Liver (tissue), 3 donors: Measurements from ENCODE around the gene SFXN3.

Experiments used
- JUND ChIP-seq, 2 donors: IDR thresholded peaks; 2 replicates each; pipeline ENCODE4 v1.6.1; 2016; ENCODE audit warnings: antibody characterized with exemption in 2 of 2
- TF ChIP-seq, protein P1 (sequence below): IDR thresholded peaks from 2 replicates; pipeline ENCODE4 v1.6.1; 2016; ENCODE audit warnings: antibody characterized with exemption
- TF ChIP-seq, protein P2 (sequence below): fragments of 150-350 bp; IDR thresholded peaks from 2 replicates; pipeline ENCODE4 v1.5.1; 2017; ENCODE audit warnings: improper control_type of control experiment, low read depth, low read length; ENCODE audit not compliant: missing input control
- donor health status: healthy.
- donor health status: healthy.

DNA sequence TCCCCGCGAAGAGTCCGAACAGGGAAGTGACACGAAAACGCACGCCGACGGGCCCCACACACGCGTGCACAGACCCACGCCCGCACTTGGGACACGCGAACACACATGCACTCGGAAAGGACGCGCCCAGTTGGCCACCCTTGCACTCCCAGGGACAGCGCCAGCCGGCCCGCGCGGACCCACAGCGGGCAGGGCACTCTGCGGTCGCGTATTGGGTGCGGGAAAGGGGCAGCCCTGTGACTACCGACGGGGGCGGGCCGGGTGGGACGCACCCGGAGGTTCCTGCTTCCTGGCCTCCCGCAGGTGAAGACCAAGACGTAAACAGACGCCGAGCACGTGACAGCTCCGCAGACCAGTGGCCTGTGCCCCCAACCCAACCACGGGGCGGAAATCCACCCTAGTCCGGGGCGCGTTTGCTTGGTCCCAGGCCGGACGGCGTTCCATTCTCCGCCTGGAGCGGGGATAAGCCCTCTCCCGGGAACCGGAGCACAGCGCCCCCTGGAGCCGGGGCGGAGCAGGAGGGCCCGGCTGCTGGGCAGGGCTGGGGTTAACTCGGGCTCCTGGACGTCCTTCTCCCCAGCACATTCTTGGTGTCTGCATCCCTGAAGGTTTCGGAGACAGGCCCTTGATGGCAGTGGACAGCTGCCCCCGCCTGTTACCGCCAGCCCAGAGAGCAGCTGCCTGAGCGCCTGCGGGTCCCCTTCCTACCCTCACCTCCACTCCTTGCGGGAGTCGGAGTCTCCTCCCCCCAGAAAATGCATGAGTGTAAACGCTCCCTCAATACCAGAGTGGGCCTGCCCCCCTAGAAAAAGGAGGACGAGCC lies 33.5 kb upstream of the SFXN3 start:
- TF ChIP-seq, protein P1, sequence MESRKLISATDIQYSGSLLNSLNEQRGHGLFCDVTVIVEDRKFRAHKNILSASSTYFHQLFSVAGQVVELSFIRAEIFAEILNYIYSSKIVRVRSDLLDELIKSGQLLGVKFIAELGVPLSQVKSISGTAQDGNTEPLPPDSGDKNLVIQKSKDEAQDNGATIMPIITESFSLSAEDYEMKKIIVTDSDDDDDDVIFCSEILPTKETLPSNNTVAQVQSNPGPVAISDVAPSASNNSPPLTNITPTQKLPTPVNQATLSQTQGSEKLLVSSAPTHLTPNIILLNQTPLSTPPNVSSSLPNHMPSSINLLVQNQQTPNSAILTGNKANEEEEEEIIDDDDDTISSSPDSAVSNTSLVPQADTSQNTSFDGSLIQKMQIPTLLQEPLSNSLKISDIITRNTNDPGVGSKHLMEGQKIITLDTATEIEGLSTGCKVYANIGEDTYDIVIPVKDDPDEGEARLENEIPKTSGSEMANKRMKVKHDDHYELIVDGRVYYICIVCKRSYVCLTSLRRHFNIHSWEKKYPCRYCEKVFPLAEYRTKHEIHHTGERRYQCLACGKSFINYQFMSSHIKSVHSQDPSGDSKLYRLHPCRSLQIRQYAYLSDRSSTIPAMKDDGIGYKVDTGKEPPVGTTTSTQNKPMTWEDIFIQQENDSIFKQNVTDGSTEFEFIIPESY, result no peak
- TF ChIP-seq JUND (IDR thresholded peaks at IDR 0.05), result no peak
- TF ChIP-seq, protein P2, sequence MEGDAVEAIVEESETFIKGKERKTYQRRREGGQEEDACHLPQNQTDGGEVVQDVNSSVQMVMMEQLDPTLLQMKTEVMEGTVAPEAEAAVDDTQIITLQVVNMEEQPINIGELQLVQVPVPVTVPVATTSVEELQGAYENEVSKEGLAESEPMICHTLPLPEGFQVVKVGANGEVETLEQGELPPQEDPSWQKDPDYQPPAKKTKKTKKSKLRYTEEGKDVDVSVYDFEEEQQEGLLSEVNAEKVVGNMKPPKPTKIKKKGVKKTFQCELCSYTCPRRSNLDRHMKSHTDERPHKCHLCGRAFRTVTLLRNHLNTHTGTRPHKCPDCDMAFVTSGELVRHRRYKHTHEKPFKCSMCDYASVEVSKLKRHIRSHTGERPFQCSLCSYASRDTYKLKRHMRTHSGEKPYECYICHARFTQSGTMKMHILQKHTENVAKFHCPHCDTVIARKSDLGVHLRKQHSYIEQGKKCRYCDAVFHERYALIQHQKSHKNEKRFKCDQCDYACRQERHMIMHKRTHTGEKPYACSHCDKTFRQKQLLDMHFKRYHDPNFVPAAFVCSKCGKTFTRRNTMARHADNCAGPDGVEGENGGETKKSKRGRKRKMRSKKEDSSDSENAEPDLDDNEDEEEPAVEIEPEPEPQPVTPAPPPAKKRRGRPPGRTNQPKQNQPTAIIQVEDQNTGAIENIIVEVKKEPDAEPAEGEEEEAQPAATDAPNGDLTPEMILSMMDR, result peak; percentile 68
